ENCODE results near the gene BRSK2.
"Not testable (repeated sequence)": the region's sequence is repeated elsewhere in the genome, so short reads cannot be mapped to it uniquely, and the experiment has no call there.

DNA sequence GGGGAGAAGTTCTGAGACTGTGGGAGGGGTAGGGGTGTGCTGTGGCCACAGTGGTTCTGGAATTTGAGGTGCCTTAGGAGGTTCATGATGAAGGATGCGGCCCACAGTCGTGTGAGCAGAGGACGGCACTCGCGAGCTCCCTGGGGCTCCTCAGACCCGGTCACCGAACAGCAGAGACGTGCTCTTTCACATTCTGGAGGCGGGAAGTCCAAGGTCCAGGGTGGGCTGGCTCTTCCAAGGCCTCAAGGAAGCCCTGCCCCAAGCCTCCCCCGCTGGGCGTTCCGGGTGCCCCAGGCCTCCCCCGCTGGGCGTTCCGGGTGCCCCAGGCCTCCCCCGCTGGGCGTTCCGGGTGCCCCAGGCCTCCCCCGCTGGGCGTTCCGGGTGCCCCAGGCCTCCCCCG is 33.7 kb downstream of the BRSK2 start:
- TF ChIP-seq, protein P1, sequence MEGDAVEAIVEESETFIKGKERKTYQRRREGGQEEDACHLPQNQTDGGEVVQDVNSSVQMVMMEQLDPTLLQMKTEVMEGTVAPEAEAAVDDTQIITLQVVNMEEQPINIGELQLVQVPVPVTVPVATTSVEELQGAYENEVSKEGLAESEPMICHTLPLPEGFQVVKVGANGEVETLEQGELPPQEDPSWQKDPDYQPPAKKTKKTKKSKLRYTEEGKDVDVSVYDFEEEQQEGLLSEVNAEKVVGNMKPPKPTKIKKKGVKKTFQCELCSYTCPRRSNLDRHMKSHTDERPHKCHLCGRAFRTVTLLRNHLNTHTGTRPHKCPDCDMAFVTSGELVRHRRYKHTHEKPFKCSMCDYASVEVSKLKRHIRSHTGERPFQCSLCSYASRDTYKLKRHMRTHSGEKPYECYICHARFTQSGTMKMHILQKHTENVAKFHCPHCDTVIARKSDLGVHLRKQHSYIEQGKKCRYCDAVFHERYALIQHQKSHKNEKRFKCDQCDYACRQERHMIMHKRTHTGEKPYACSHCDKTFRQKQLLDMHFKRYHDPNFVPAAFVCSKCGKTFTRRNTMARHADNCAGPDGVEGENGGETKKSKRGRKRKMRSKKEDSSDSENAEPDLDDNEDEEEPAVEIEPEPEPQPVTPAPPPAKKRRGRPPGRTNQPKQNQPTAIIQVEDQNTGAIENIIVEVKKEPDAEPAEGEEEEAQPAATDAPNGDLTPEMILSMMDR (conservative IDR thresholded peaks at IDR 0.05 in 1 of 2, IDR thresholded peaks at IDR 0.05 in 1 of 2; ENCODE audit: low read depth in 1 of 2, low read length in 2 of 2): not testable (repeated sequence)
- not testable (repeated sequence) for TF ChIP-seq EZH2 (IDR thresholded peaks at IDR 0.05; ENCODE audit: low read length, missing control alignments)
